Fibroblast of lung (primary cell): Measurements from ENCODE around the gene MYOD1. TPM values are rescaled to one million over a fixed set of nuclear protein-coding genes. Genes with fewer than 3 reads are reported as not detected.

ENCODE experiments used
- DNase-seq, 2 donors: peaks; one replicate each; pipeline versions ENCODE4 v3.0.0 to v3.0.0-alpha.2; 2010; ENCODE audit warnings: low read depth in 2 of 2
- H2AFZ ChIP-seq: 2 replicates; pipeline ENCODE4 v1.5.1; 2012; ENCODE audit warnings: low read length, control low read depth, inconsistent platforms
- H3K27ac ChIP-seq: 2 replicates; pipeline ENCODE4 v1.5.1; 2011; ENCODE audit warnings: low read length, control low read depth; ENCODE audit not compliant: insufficient read depth
- H3K27me3 ChIP-seq: 2 replicates; pipeline ENCODE4 v1.5.1; 2011; ENCODE audit warnings: mild to moderate bottlenecking, low read length; ENCODE audit not compliant: control insufficient read depth, insufficient read depth
- H3K36me3 ChIP-seq: 2 replicates; pipeline ENCODE4 v1.5.1; 2011; ENCODE audit warnings: low read length; ENCODE audit not compliant: control insufficient read depth, insufficient read depth
- H3K4me1 ChIP-seq: 2 replicates; pipeline ENCODE4 v1.5.1; 2011; ENCODE audit warnings: low read length; ENCODE audit not compliant: control insufficient read depth, insufficient read depth; ENCODE audit errors: extremely low read depth
- H3K4me2 ChIP-seq: 2 replicates; pipeline ENCODE4 v1.5.1; 2011; ENCODE audit warnings: low read length, control low read depth; ENCODE audit not compliant: insufficient read depth; ENCODE audit errors: extremely low read depth
- H3K4me3 ChIP-seq, 4 experiments: fragments of 200-600 bp in 1 of 4; sonication (generic) in 1 of 4; replicated peaks in 1 of 4; 2 replicates each; pipeline ENCODE4 v1.5.1; 2011 to 2016; ENCODE audit warnings: low read length in 4 of 4, low read depth in 3 of 4, mild to moderate bottlenecking in 3 of 4, control low read depth in 2 of 4, inconsistent platforms in 1 of 4, mixed read lengths in 1 of 4; ENCODE audit not compliant: insufficient read depth in 1 of 4; ENCODE audit errors: control extremely low read depth in 1 of 4
- H3K79me2 ChIP-seq: 2 replicates; pipeline ENCODE4 v1.5.1; 2012; ENCODE audit warnings: mild to moderate bottlenecking, low read length, inconsistent platforms; ENCODE audit not compliant: control insufficient read depth, insufficient read depth
- H3K9ac ChIP-seq: 2 replicates; pipeline ENCODE4 v1.5.1; 2011; ENCODE audit warnings: mild to moderate bottlenecking, low read length, control low read depth; ENCODE audit not compliant: insufficient read depth
- H3K9me3 ChIP-seq: 2 replicates; pipeline ENCODE4 v1.5.1; 2012; ENCODE audit warnings: low read depth, low read length; ENCODE audit not compliant: control insufficient read depth, insufficient read depth
- H4K20me1 ChIP-seq: 2 replicates; pipeline ENCODE4 v1.5.1; 2011; ENCODE audit warnings: low read length; ENCODE audit not compliant: control insufficient read depth, insufficient read depth; ENCODE audit errors: extremely low read depth
- EZH2 ChIP-seq: IDR thresholded peaks from 2 replicates; pipeline ENCODE4 v1.5.1; 2012; ENCODE audit warnings: low read length, control low read depth, mild to moderate bottlenecking; ENCODE audit errors: missing control alignments
- polyA plus RNA-seq, 2 donors: library from polyadenylated mRNA; depleted of rRNA in 1 of 2; stranded (reverse) in 1 of 2; unstranded in 1 of 2; fragments of >200 nt; gene quantifications; 2 replicates each; pipeline ENCODE4 v1.2.1, GENCODE V29; 2011 to 2012; ENCODE audit warnings: missing spikeins in 1 of 2
- total RNA-seq: library from RNA; depleted of rRNA; stranded (reverse); fragments of >200 nt; gene quantifications from 2 replicates; pipeline ENCODE4 v1.2.1, GENCODE V29; 2014
- TF ChIP-seq, protein P1 (sequence below), 2 donors: IDR thresholded peaks in 1 of 2; conservative IDR thresholded peaks in 1 of 2; 1 replicate in 1 of 2; 2 replicates in 1 of 2; pipeline ENCODE4 v1.5.1; 2011 to 2012; ENCODE audit warnings: low read length in 2 of 2, control low read depth in 1 of 2, inconsistent platforms in 1 of 2, low read depth in 1 of 2, mild to moderate bottlenecking in 1 of 2

The MYOD1 gene
- total and polyA plus RNA-seq, 2 donors (not counting 1 experiment from before 2014, with no cell fraction given), result not detected

DNA sequence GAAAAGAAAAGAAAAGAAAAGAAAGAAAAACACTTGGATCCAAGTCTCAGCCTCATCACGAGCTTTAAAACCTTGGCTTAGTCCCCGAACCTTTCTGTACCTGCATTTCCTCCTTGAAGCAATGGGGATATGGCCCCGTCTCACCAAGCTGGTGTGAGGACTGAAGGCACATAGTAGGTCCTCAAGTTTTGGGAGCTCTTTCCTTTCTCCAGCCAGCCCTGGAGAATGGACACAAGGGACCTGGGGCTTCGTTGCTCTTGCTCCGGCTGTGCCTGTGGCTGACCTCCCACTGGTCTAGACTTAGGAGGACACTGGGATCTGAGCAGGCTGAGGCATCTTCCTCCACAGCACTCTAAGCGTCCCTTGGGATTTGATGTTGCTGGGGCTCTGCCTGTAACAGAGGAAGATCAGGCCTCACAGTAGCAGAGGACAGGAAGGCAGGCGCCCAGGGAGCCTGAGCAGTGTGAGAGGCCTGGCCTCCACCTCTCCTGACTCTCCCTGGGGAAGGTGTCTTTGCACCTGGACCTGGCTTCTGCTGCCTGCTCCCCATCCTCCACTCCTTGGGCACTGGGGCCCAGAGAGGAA is 48.0 kb downstream of the MYOD1 start:
- Histone ChIP-seq H3K4me3 (no peak overlapping the region), H3K4me2 (no peak overlapping the region), H3K36me3 (no peaks in the 10 kb centered on the region), H3K9ac (no peak overlapping the region), H3K79me2 (no peaks in the 10 kb centered on the region), H3K4me1 (no peaks in the 10 kb centered on the region), H2AFZ (no peak overlapping the region), H4K20me1 (no peaks in the 10 kb centered on the region), H3K27me3 (no peaks in the 10 kb centered on the region), H3K9me3 (no peaks in the 10 kb centered on the region), H3K27ac (no peak overlapping the region)
- TF ChIP-seq EZH2, result no peak
- TF ChIP-seq, protein P1, sequence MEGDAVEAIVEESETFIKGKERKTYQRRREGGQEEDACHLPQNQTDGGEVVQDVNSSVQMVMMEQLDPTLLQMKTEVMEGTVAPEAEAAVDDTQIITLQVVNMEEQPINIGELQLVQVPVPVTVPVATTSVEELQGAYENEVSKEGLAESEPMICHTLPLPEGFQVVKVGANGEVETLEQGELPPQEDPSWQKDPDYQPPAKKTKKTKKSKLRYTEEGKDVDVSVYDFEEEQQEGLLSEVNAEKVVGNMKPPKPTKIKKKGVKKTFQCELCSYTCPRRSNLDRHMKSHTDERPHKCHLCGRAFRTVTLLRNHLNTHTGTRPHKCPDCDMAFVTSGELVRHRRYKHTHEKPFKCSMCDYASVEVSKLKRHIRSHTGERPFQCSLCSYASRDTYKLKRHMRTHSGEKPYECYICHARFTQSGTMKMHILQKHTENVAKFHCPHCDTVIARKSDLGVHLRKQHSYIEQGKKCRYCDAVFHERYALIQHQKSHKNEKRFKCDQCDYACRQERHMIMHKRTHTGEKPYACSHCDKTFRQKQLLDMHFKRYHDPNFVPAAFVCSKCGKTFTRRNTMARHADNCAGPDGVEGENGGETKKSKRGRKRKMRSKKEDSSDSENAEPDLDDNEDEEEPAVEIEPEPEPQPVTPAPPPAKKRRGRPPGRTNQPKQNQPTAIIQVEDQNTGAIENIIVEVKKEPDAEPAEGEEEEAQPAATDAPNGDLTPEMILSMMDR (conservative IDR thresholded peaks at IDR 0.05 in 1 of 2, IDR thresholded peaks at IDR 0.05 in 1 of 2; ENCODE audit: low read depth in 1 of 2, low read length in 2 of 2), result no peak
- DNase-seq, result no peak

DNA sequence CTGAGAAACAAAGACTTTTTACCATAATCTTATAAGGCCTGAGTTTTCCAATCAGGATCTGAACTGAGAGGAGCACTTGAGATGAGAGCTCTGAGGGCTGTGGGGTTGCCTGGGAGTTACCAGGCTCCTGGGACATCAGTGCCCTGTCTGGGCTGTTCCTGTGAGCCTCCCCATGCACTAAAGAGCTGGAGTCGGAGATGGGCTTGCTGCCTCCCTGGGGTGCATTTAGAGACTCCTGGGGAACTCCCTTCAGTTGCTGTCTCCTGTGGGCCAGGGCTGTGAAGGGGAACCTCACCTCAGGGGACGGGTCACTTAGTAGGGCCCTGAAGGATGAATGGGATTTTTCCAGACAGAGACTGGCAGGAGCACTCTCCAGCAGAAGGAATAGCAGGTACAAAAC is 48.5 kb downstream of the MYOD1 start:
- H3K27ac ChIP-seq, result no peak overlapping the region
- no peaks in the 10 kb centered on the region for H3K27me3 ChIP-seq
- TF ChIP-seq, protein P1 (conservative IDR thresholded peaks at IDR 0.05 in 1 of 2, IDR thresholded peaks at IDR 0.05 in 1 of 2; ENCODE audit: low read depth in 1 of 2, low read length in 2 of 2), result no peak
- TF ChIP-seq EZH2, result no peak
- DNase-seq, result no peak
- no peaks in the 10 kb centered on the region for H3K9me3 ChIP-seq
- H3K4me2 ChIP-seq, result no peak overlapping the region
- no peaks in the 10 kb centered on the region for H3K4me1 ChIP-seq
- H4K20me1 ChIP-seq, result no peaks in the 10 kb centered on the region
- H3K79me2 ChIP-seq, result no peaks in the 10 kb centered on the region
- H2AFZ ChIP-seq, result no peak overlapping the region
- no peaks in the 10 kb centered on the region for H3K36me3 ChIP-seq
- H3K4me3 ChIP-seq, result no peak overlapping the region
- no peak overlapping the region for H3K9ac ChIP-seq

DNA sequence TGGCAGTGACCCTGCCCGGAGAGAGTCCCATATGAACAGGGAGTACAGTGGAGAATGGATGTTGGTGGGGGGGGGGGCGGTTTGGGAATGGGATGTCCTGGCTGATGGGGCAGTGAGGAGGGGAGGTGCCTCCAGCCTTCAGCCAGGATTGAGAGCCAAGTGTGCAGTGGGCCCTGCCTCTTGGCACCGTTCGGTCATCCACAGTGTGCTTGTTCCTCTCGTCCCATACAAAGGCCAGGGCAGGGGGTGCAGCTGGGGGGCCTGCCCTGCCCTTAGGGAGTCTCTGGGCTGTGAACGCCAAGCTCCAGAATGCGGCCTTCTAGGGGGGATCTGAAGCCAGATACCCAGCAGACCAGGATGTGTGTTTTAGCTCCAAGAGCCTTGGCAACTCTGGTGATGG is 49.2 kb downstream of the MYOD1 start:
- H3K9ac ChIP-seq, result no peak overlapping the region
- no peaks in the 10 kb centered on the region for H4K20me1 ChIP-seq
- no peaks in the 10 kb centered on the region for H3K36me3 ChIP-seq
- H3K4me2 ChIP-seq, result no peak overlapping the region
- H2AFZ ChIP-seq, result no peak overlapping the region
- no peaks in the 10 kb centered on the region for H3K9me3 ChIP-seq
- H3K4me1 ChIP-seq, result no peaks in the 10 kb centered on the region
- no peaks in the 10 kb centered on the region for H3K27me3 ChIP-seq
- no peak for TF ChIP-seq EZH2
- no peaks in the 10 kb centered on the region for H3K79me2 ChIP-seq
- no peak for DNase-seq
- no peak overlapping the region for H3K4me3 ChIP-seq
- no peak overlapping the region for H3K27ac ChIP-seq
